Measurements from ENCODE around the gene RNASE7.

RNASE7 gene

GRCh38 chr14:21086908-21087293 lies 44.7 kb downstream of the RNASE7 start:
- DNase-seq (ENCODE audit: low spot score) = no peak

GRCh38 chr14:21087294-21088091 lies 45.3 kb downstream of the RNASE7 start:
- no peak for DNase-seq (ENCODE audit: low spot score)

DNA sequence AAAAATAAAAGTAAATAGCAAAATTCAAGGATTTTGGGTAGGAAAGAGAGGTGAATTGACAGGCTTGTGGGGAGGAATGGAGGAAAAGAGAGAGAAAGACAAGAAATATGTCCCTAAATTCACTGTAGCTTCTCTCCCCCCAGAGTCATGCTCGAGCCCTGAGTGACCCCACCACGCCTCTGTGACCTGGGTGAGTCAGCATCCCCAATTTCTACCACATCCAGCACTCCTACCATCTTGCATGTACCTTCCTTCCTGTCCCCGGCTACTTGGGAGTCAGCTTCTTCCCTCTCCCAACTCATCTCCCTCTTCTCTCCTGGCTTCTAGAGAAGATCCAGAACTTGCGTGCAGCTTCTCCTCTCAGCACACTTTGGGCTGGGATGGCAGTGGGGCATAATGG lies 46.5 kb downstream of the RNASE7 start:
- DNase-seq (ENCODE audit: low spot score) = no peak

GRCh38 chr14:21089271-21089670 lies 47.1 kb downstream of the RNASE7 start:
- no peak for DNase-seq (ENCODE audit: low spot score)

DNA sequence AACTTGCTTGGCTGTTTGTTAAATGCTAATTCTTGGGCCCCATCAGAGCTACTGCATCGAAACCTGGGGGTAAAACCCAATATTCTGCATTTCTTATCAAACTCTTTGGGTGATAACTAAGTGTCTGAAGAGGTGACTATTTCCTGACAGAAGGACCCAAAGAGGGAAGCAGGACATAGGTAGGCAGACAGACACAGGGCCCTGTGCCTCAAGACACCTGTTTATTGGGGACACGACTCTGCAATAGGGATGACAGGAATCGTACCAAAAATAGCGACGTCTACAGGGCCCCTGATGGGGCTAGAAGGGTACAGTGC lies 47.7 kb downstream of the RNASE7 start:
- DNase-seq (ENCODE audit: low spot score) = no peak

GRCh38 chr14:21090194-21090939 lies 48.2 kb downstream of the RNASE7 start:
- no peak for DNase-seq (ENCODE audit: low spot score)

DNA sequence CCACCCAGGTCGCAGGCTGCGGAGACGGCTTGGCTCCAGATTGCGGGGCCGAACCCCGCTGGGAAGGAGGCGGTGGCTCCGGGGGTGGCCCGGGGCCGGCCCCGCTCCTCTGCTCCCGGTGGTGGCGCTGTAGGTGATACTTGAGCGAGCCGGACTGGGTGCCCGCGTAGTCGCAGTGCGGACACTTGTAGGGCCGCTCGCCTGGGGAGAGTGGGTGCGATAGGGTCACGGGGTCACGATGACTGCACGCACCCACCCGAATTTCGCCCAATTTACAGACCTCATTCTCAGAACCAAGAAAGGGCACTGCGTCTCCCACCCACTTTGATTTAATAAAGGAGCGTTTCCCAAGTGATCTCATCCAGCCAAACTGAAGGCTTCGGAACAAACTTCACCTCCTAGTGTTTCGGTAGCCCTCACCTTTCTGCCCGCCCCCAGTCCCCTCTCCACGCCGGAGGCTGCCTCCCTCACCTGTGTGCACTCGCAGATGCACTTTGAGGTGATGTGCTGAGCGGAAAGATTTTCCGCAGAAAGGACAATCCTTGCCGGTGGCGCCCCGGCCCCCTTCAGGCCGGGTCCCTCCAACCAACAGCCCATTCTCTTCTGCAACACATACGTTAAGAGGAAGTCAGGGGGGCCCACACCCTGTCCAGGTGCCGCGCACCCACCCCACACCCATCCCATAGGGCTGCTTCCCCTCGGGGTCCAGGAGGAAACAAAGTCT lies 48.9 kb downstream of the RNASE7 start:
- no peak for DNase-seq (ENCODE audit: low spot score)

- no peak for DNase-seq (ENCODE audit: low spot score)
Measured at GRCh38 chr14:21091821-21092272, 49.7 kb downstream of the RNASE7 start.

DNA sequence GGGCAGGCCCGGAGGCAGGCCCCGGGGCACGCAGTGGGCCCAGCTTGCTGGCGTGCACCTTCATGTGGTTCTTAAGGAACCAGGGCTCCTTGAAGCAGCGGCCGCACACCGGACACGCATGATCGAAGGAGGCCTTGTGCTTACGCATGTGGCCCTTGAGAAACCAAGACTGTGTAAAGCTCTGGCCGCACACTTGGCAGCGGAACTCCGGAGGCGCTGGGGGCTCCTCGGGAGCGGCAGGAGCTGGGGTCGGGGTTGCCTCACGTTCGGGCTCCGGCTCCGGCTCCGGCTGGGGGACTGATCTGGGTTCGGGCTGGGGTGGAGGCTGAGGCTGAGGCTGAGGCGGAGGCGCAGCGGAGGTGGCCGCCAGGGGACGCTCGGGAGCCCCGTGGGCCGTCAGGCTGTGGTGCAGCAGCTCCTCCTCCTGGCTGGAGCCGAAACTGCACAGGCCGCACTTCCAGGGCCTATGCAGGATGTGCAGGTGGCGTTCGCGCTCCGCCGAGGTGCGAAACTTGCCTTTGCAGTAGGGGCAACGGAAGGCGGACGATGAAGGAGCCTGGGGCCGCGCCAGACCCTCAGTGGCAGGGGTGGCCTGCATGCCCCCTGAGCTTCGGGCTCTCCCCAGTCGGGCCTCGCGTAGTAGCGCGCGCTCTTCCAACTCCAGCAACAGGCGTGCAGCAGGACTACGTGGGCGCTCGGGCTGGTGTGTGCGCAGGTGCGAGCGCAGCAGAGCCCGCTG lies 50.3 kb downstream of the RNASE7 start:
- peak; percentile 67 for DNase-seq (ENCODE audit: low spot score)

DNA sequence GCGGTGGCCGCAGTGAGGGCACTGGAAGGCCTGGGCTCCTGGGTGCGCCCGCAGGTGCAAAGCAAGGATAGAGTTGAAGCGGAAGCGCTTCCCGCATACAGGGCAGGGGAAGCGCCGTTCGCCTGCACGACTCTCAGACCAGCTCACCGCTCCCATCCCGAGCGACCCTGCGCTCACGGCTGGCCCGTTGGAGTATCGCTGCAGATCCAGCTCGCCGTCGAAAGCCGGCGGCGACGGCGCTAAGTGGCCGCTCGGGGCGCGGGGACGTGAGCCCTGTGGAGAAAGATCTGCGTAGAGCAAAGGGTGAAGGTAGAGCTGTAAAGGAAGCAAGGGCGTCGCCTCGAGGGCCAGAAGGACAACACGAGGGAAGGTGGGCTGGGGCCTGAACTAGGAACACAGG lies 50.9 kb downstream of the RNASE7 start:
- no peak for DNase-seq (ENCODE audit: low spot score)
